Measurements from ENCODE around the gene ORC5. TPM values are rescaled to one million over a fixed set of nuclear protein-coding genes. Genes with fewer than 3 reads are reported as not detected.

The ORC5 gene
- polyA plus RNA-seq, 3 donors: 2.8 to 7.9 (median 7.0) TPM

- H3K79me2 ChIP-seq (ENCODE audit: insufficient read depth, low read length): no peaks in the 10 kb centered on the region
- peaks cover 9 to 22% of the 10 kb centered on the region in 2 donors for H3K36me3 ChIP-seq (replicated peaks in 1 of 2; ENCODE audit: control insufficient read depth in 1 of 2, insufficient read depth in 2 of 2, low read length in 2 of 2)
- Mint-ChIP-seq H3K9me3 (no peaks in the 10 kb centered on the region), H3K36me3 (peaks cover 19 to 28% of the 10 kb centered on the region in 2 donors), H3K4me3 (no peak overlapping the region), H3K4me1 (no peaks in the 10 kb centered on the region), H3K27me3 (ENCODE audit: low read depth in 3 of 3) (no peaks in the 10 kb centered on the region), H3K27ac (no peak overlapping the region)
- H3K4me1 ChIP-seq (ENCODE audit: control insufficient read depth in 1 of 2, insufficient read depth in 2 of 2, low read length in 2 of 2): no peaks in the 10 kb centered on the region
- H3K9ac ChIP-seq (ENCODE audit: insufficient read depth, low read length, poor library complexity, severe bottlenecking): no peak overlapping the region
- intact Hi-C loops (cut with micrococcal nuclease): no loop called here
- H4K20me1 ChIP-seq (ENCODE audit: insufficient read depth, low read length): no peaks in the 10 kb centered on the region
- TF ChIP-seq, protein P1, sequence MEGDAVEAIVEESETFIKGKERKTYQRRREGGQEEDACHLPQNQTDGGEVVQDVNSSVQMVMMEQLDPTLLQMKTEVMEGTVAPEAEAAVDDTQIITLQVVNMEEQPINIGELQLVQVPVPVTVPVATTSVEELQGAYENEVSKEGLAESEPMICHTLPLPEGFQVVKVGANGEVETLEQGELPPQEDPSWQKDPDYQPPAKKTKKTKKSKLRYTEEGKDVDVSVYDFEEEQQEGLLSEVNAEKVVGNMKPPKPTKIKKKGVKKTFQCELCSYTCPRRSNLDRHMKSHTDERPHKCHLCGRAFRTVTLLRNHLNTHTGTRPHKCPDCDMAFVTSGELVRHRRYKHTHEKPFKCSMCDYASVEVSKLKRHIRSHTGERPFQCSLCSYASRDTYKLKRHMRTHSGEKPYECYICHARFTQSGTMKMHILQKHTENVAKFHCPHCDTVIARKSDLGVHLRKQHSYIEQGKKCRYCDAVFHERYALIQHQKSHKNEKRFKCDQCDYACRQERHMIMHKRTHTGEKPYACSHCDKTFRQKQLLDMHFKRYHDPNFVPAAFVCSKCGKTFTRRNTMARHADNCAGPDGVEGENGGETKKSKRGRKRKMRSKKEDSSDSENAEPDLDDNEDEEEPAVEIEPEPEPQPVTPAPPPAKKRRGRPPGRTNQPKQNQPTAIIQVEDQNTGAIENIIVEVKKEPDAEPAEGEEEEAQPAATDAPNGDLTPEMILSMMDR (IDR thresholded peaks at IDR 0.05): peak; percentile 25
- no peak overlapping the region for H2AFZ ChIP-seq (ENCODE audit: insufficient read depth, low read depth, low read length, poor library complexity, severe bottlenecking)
- H3K27ac ChIP-seq (ENCODE audit: low read depth in 1 of 2, low read length in 2 of 2): no peak overlapping the region
- no CpG with 5 or more reads among the region's 2 CpGs for WGBS (ENCODE audit: insufficient coverage)
- H3K4me3 ChIP-seq (replicated peaks in 1 of 3; ENCODE audit: low read depth in 2 of 3, low read length in 3 of 3): no peak overlapping the region
- no peak for DNase-seq
- H3K9me3 ChIP-seq (replicated peaks in 1 of 2; ENCODE audit: control insufficient read depth in 1 of 2, insufficient read depth in 1 of 2, low read length in 2 of 2): no peaks in the 10 kb centered on the region
- H3K4me2 ChIP-seq (replicated peaks; ENCODE audit: extremely low read depth, low read length, poor library complexity, severe bottlenecking): no peak overlapping the region
- no peaks in the 10 kb centered on the region for H3K27me3 ChIP-seq (ENCODE audit: control insufficient read depth in 2 of 2, insufficient read depth in 2 of 2, low read length in 2 of 2)
Measured at GRCh38 chr7:104156842-104157277, 51.0 kb downstream of the ORC5 start.

GRCh38 chr7:104153287-104153686 is 54.5 kb downstream of the ORC5 start:
- no peaks in the 10 kb centered on the region for H3K9me3 ChIP-seq (replicated peaks in 1 of 2; ENCODE audit: control insufficient read depth in 1 of 2, insufficient read depth in 1 of 2, low read length in 2 of 2)
- no peak overlapping the region for H3K4me3 Mint-ChIP-seq
- H2AFZ ChIP-seq (ENCODE audit: insufficient read depth, low read depth, low read length, poor library complexity, severe bottlenecking): no peak overlapping the region
- no peaks in the 10 kb centered on the region for H3K27me3 Mint-ChIP-seq (ENCODE audit: low read depth in 3 of 3)
- no peaks in the 10 kb centered on the region for H3K79me2 ChIP-seq (ENCODE audit: insufficient read depth, low read length)
- TF ChIP-seq, protein P1 (IDR thresholded peaks at IDR 0.05): no peak
- H3K27ac ChIP-seq (ENCODE audit: low read depth in 1 of 2, low read length in 2 of 2): no peak overlapping the region
- no peak overlapping the region for H3K27ac Mint-ChIP-seq
- H3K36me3 ChIP-seq (replicated peaks in 1 of 2; ENCODE audit: control insufficient read depth in 1 of 2, insufficient read depth in 2 of 2, low read length in 2 of 2): peaks cover 0 to 16% of the 10 kb centered on the region in 2 donors
- H3K27me3 ChIP-seq (ENCODE audit: control insufficient read depth in 2 of 2, insufficient read depth in 2 of 2, low read length in 2 of 2): no peaks in the 10 kb centered on the region
- no peaks in the 10 kb centered on the region for H4K20me1 ChIP-seq (ENCODE audit: insufficient read depth, low read length)
- intact Hi-C loops (cut with micrococcal nuclease): no loop called here
- peaks cover 11 to 17% of the 10 kb centered on the region in 2 donors for H3K36me3 Mint-ChIP-seq
- H3K9me3 Mint-ChIP-seq: no peaks in the 10 kb centered on the region
- DNase-seq: no peak
- H3K4me3 ChIP-seq (replicated peaks in 1 of 3; ENCODE audit: low read depth in 2 of 3, low read length in 3 of 3): no peak overlapping the region
- no peak overlapping the region for H3K4me2 ChIP-seq (replicated peaks; ENCODE audit: extremely low read depth, low read length, poor library complexity, severe bottlenecking)
- no peaks in the 10 kb centered on the region for H3K4me1 ChIP-seq (ENCODE audit: control insufficient read depth in 1 of 2, insufficient read depth in 2 of 2, low read length in 2 of 2)
- no peaks in the 10 kb centered on the region for H3K4me1 Mint-ChIP-seq
- no CpG with 5 or more reads among the region's 4 CpGs for WGBS (ENCODE audit: insufficient coverage)
- no peak overlapping the region for H3K9ac ChIP-seq (ENCODE audit: insufficient read depth, low read length, poor library complexity, severe bottlenecking)
